Measurements from ENCODE around the gene CLRN3. TPM values are rescaled to one million over a fixed set of nuclear protein-coding genes. Genes with fewer than 3 reads are reported as not detected.

The CLRN3 gene
- polyA plus RNA-seq, 12 donors, result 0.14 to 1.6 (median 0.16) TPM; not detected in 9

- no peak for DNase-seq
These were observed 44.5 kb downstream of the CLRN3 start for GRCh38 chr10:127848226-127848625.

GRCh38 chr10:127845756-127846155 lies 47.0 kb downstream of the CLRN3 start:
- DNase-seq, result no peak

- DNase-seq, result no peak
These were observed 51.9 kb downstream of the CLRN3 start for GRCh38 chr10:127840884-127841283.

- no peak for DNase-seq
These were observed 55.8 kb downstream of the CLRN3 start for GRCh38 chr10:127836966-127837365.

- DNase-seq, result no peak
These were observed 56.6 kb downstream of the CLRN3 start for GRCh38 chr10:127836176-127836575.

- DNase-seq, result no peak
These were observed 58.0 kb downstream of the CLRN3 start for GRCh38 chr10:127834791-127835190.

- DNase-seq, result no peak
These were observed 58.5 kb downstream of the CLRN3 start for GRCh38 chr10:127834221-127834620.

- no peak for DNase-seq
These were observed 58.9 kb downstream of the CLRN3 start for GRCh38 chr10:127833804-127834203.

GRCh38 chr10:127832501-127832900 lies 60.2 kb downstream of the CLRN3 start:
- no peak for DNase-seq

GRCh38 chr10:127830414-127830813 lies 62.3 kb downstream of the CLRN3 start:
- no peak for DNase-seq

Other genes starting within 250 kb of the CLRN3 start
- gene FOXI2, start 155.8 kb downstream of the CLRN3 start, polyA plus RNA-seq (ENCODE audit: insufficient read length in 12 of 12), result under 1 TPM in 10 of 12 donors, not detected in 2; 0.05 to 0.65 (median 0.27) TPM
- gene PTPRE, start 14.2 kb upstream of the CLRN3 start, polyA plus RNA-seq (ENCODE audit: insufficient read length in 12 of 12), result 10 to 100 TPM in 1 of 12 donors, 1 to 10 TPM in 10, not detected in 1; 3.9 to 17.8 (median 7.2) TPM
- 10 to 100 TPM in 11 of 12 donors, not detected in 1; 21.0 to 67.1 (median 34.8) TPM for gene MKI67, start 233.5 kb upstream of the CLRN3 start, polyA plus RNA-seq (ENCODE audit: insufficient read length in 12 of 12)

Measured in muscle of arm (tissue), 12 donors.